ENCODE data around the gene STKLD1. TPM values are rescaled to one million over a fixed set of nuclear protein-coding genes. Genes with fewer than 3 reads are reported as not detected.

STKLD1 gene
- polyA plus RNA-seq, 4 donors = 0.79 to 8.1 (median 3.0) TPM

DNA sequence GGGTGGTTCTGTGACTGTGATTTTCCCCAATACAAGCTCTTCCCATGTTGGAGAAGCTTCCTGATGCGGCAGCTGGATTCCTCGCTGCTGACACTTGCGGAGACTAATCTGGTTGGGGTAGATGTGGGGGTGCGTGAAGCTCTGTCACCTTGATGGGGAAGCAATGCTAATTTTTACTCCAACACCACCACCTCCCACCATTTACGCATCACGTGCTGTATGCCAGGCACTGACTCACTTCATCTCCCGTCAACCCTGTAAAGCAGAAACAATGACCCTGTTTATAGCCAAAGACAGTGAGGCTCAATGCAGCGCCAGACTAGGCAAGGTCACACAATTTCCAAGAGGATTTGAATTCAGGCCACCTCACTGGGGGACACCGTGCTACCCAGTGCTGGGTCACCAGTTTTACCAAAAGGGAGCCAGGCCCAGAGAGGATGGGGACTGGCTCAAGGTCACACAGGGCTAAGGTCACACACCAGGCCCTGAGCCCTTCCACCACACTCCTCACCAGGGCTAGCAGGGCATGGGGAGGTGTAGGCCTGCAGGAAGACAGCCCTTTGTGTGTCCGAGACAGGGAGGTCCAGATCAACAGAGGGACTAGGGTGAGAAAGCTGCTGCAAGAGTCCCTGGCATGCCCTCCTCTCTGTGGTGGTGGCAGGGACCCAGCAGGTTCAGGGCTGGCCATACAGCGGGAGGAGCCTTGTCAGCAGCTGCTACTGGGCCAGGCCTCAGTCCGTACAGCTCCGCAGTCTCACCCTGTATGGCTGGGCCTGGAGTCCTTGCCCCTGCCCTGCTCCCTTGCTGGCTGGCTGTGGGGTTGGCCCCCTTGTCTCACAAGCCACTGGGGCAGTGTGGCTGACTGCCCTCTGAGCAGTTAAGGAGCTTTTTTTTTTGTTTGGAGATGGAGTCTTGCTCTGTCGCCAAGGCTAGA lies 3.3 kb downstream of the STKLD1 start:
- Histone ChIP-seq H3K4me1 (ENCODE audit: control insufficient read depth in 3 of 3, insufficient read depth in 2 of 3, low read depth in 1 of 3, low read length in 2 of 3) (peaks cover 2 to 8% (median 3%) of the 10 kb centered on the region in 3 donors), H3K4me3 (ENCODE audit: low read depth in 1 of 3, low read length in 3 of 3) (no peak overlapping the region), H3K36me3 (ENCODE audit: control insufficient read depth in 3 of 3, insufficient read depth in 2 of 3, low read depth in 1 of 3, low read length in 3 of 3) (no peaks in the 10 kb centered on the region), H3K9me3 (ENCODE audit: control insufficient read depth in 2 of 2, insufficient read depth in 1 of 2, low read depth in 1 of 2, low read length in 1 of 2) (peaks cover 0 to 7% of the 10 kb centered on the region in 2 donors), H3K27me3 (ENCODE audit: control insufficient read depth in 3 of 3, insufficient read depth in 3 of 3, low read length in 3 of 3) (no peaks in the 10 kb centered on the region), H3K27ac (ENCODE audit: low read depth in 1 of 3, low read length in 2 of 3) (no peak overlapping the region)
- DNase-seq = no peak
- FAIRE-seq = no peak
- WGBS, 3 donors = 92 to 95% (median 93%) methylated on average over 11 to 14 of the region's 14 CpGs

DNA sequence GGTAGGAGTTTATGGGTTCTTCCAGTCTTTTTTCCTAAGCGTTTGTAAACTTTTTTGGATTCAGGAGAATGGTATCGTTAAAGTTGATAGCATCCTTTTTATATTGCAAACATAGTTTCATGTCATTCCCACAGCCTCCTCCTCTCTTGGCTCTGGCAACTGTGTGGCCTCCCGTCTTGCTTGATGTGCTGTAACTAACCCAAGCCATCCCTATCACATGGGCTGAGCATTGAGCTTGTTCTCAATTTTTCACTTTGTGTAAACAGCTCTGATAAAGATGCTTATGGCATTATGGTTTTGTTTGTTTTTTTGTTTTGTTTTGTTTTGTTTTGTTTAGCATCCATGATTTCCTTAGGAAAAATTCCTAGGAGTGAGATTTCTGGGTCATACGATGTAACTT lies 4.6 kb downstream of the STKLD1 start:
- peaks cover 0 to 7% of the 10 kb centered on the region in 2 donors for H3K9me3 ChIP-seq (ENCODE audit: control insufficient read depth in 2 of 2, insufficient read depth in 1 of 2, low read depth in 1 of 2, low read length in 1 of 2)
- H3K27ac ChIP-seq (ENCODE audit: low read depth in 1 of 3, low read length in 2 of 3) = no peak overlapping the region
- FAIRE-seq = no peak
- 83 to 92% (median 86%) methylated on average over 4 of the region's 4 CpGs for WGBS, 3 donors
- peaks cover 2 to 5% (median 3%) of the 10 kb centered on the region in 3 donors for H3K4me1 ChIP-seq (ENCODE audit: control insufficient read depth in 3 of 3, insufficient read depth in 2 of 3, low read depth in 1 of 3, low read length in 2 of 3)
- no peaks in the 10 kb centered on the region for H3K36me3 ChIP-seq (ENCODE audit: control insufficient read depth in 3 of 3, insufficient read depth in 2 of 3, low read depth in 1 of 3, low read length in 3 of 3)
- H3K4me3 ChIP-seq (ENCODE audit: low read depth in 1 of 3, low read length in 3 of 3) = no peak overlapping the region
- H3K27me3 ChIP-seq (ENCODE audit: control insufficient read depth in 3 of 3, insufficient read depth in 3 of 3, low read length in 3 of 3) = no peaks in the 10 kb centered on the region
- DNase-seq = no peak

DNA sequence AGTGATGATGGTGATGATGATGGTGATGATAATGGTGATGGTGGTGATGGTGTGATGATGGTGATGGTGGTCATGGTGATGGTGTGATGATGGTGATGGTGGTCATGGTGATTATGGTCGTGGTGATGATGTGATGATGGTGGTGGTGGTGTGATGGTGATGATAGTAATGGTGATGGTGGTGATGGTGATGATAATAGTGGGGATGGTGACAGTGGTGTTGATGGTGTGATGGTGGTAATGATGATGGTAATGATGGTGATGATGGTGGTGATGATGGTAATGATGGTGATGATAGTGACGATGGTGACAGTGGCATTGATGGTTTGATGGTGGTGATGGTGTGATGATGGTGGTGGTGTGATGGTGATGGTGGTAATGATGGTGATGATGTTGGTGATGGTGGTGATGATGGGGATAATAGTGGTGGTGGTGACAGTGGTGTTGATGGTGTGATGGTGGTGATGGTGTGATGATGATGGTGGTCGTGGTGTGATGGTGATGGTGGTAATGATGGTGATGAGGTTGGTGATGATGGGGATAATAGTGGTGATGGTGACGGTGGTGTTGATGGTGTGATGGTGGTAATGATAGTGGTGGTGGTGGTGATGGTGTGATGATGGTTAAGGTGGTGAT lies 6.5 kb downstream of the STKLD1 start:
- Histone ChIP-seq H3K4me1 (ENCODE audit: control insufficient read depth in 3 of 3, insufficient read depth in 2 of 3, low read depth in 1 of 3, low read length in 2 of 3) (peaks cover 0 to 2% (median 0%) of the 10 kb centered on the region in 3 donors), H3K27me3 (ENCODE audit: control insufficient read depth in 3 of 3, insufficient read depth in 3 of 3, low read length in 3 of 3) (no peaks in the 10 kb centered on the region), H3K36me3 (ENCODE audit: control insufficient read depth in 3 of 3, insufficient read depth in 2 of 3, low read depth in 1 of 3, low read length in 3 of 3) (no peaks in the 10 kb centered on the region), H3K9me3 (ENCODE audit: control insufficient read depth in 2 of 2, insufficient read depth in 1 of 2, low read depth in 1 of 2, low read length in 1 of 2) (peaks cover 0 to 7% of the 10 kb centered on the region in 2 donors), H3K27ac (ENCODE audit: low read depth in 1 of 3, low read length in 2 of 3) (no peak overlapping the region), H3K4me3 (ENCODE audit: low read depth in 1 of 3, low read length in 3 of 3) (no peak overlapping the region)
- no peak for FAIRE-seq
- DNase-seq = no peak
- WGBS, 3 donors = 78 to 93% (median 84%) methylated on average over 4 of the region's 4 CpGs

DNA sequence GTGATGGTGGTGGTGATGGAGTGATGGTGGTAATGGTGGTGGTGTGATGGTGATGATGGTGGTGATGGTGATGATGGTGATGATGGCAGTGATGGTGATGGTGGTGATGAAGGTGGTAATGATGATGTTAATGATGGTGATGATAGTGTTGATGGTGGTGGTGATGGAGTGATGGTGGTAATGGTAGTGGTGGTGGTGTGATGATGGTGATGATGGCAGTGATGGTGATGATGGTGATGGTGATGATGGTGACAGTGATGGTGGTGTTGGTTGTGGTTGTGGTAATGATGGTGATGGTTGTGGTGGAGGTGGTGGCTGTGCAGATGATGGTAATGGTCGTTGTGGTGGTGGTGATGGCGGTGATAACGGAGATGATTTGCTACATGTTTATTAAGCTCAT lies 7.3 kb downstream of the STKLD1 start:
- no peaks in the 10 kb centered on the region for H3K9me3 ChIP-seq (ENCODE audit: control insufficient read depth in 2 of 2, insufficient read depth in 1 of 2, low read depth in 1 of 2, low read length in 1 of 2)
- 67 to 97% (median 91%) methylated on average over 3 of the region's 3 CpGs for WGBS, 3 donors
- FAIRE-seq (no peak), DNase-seq (no peak)
- no peaks in the 10 kb centered on the region for H3K27me3 ChIP-seq (ENCODE audit: control insufficient read depth in 3 of 3, insufficient read depth in 3 of 3, low read length in 3 of 3)
- no peak overlapping the region for H3K4me3 ChIP-seq (ENCODE audit: low read depth in 1 of 3, low read length in 3 of 3)
- H3K27ac ChIP-seq (ENCODE audit: low read depth in 1 of 3, low read length in 2 of 3) = no peak overlapping the region
- H3K4me1 ChIP-seq (ENCODE audit: control insufficient read depth in 3 of 3, insufficient read depth in 2 of 3, low read depth in 1 of 3, low read length in 2 of 3) = peaks cover 0 to 2% (median 0%) of the 10 kb centered on the region in 3 donors
- H3K36me3 ChIP-seq (ENCODE audit: control insufficient read depth in 3 of 3, insufficient read depth in 2 of 3, low read depth in 1 of 3, low read length in 3 of 3) = no peaks in the 10 kb centered on the region

DNA sequence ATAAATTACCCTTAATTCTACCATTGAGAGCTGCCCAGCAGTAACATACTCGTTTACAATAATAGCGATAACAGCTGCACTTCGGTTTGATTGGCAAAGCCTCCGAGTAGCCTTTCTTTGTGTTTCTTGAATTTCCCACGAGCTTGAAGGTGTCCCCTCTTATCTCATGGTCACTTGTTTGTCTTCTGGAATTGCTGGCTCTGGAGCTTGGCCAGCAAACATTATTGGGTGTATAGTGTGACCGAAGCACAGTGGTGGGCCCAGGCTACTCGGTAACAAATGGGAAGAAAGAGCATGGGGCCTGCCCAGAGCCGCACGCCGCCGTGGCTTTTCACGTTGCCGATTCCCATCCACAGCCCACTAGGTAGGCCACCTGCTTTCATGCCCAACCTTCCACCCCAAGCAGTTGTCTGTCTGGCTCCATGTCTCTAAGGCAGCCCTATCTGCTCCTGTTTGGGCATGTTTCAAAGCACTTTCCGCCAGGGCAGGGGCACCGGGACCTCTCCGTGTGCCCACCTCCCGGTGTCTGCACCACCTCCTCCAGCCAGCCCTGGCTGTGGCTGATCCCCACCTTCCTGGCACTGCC lies 8.7 kb downstream of the STKLD1 start:
- Histone ChIP-seq H3K4me1 (ENCODE audit: control insufficient read depth in 3 of 3, insufficient read depth in 2 of 3, low read depth in 1 of 3, low read length in 2 of 3) (no peaks in the 10 kb centered on the region), H3K9me3 (ENCODE audit: control insufficient read depth in 2 of 2, insufficient read depth in 1 of 2, low read depth in 1 of 2, low read length in 1 of 2) (no peaks in the 10 kb centered on the region), H3K36me3 (ENCODE audit: control insufficient read depth in 3 of 3, insufficient read depth in 2 of 3, low read depth in 1 of 3, low read length in 3 of 3) (no peaks in the 10 kb centered on the region), H3K4me3 (ENCODE audit: low read depth in 1 of 3, low read length in 3 of 3) (no peak overlapping the region), H3K27me3 (ENCODE audit: control insufficient read depth in 3 of 3, insufficient read depth in 3 of 3, low read length in 3 of 3) (no peaks in the 10 kb centered on the region), H3K27ac (ENCODE audit: low read depth in 1 of 3, low read length in 2 of 3) (no peak overlapping the region)
- DNase-seq (no peak), FAIRE-seq (no peak)
- 82 to 89% (median 85%) methylated on average over 17 of the region's 17 CpGs for WGBS, 3 donors

DNA sequence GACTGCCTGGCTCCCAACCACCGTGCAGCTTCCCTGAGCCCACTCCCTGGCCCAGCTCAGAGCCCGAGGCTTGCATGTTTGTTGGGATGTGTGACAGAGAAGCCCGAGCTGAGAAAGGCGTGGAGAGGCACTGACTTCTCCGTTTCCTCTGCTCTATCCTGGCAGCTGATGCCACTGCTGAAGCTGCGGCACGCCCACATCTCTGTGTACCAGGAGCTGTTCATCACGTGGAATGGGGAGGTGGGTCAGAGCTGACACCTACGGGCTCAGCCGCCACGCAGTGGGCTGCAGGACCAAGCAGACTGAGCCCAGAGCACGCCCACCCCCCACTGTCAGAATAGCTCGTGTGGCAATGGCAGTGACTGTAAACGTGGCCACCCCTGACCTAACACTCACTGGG lies 9.3 kb downstream of the STKLD1 start:
- no peak for DNase-seq
- no peaks in the 10 kb centered on the region for H3K27me3 ChIP-seq (ENCODE audit: control insufficient read depth in 3 of 3, insufficient read depth in 3 of 3, low read length in 3 of 3)
- FAIRE-seq = no peak
- H3K4me3 ChIP-seq (ENCODE audit: low read depth in 1 of 3, low read length in 3 of 3) = no peak overlapping the region
- no peaks in the 10 kb centered on the region for H3K9me3 ChIP-seq (ENCODE audit: control insufficient read depth in 2 of 2, insufficient read depth in 1 of 2, low read depth in 1 of 2, low read length in 1 of 2)
- H3K4me1 ChIP-seq (ENCODE audit: control insufficient read depth in 3 of 3, insufficient read depth in 2 of 3, low read depth in 1 of 3, low read length in 2 of 3) = peaks cover 0 to 1% (median 0%) of the 10 kb centered on the region in 3 donors
- WGBS, 3 donors = 86 to 90% (median 87%) methylated on average over 14 of the region's 14 CpGs
- H3K36me3 ChIP-seq (ENCODE audit: control insufficient read depth in 3 of 3, insufficient read depth in 2 of 3, low read depth in 1 of 3, low read length in 3 of 3) = no peaks in the 10 kb centered on the region
- H3K27ac ChIP-seq (ENCODE audit: low read depth in 1 of 3, low read length in 2 of 3) = no peak overlapping the region

DNA sequence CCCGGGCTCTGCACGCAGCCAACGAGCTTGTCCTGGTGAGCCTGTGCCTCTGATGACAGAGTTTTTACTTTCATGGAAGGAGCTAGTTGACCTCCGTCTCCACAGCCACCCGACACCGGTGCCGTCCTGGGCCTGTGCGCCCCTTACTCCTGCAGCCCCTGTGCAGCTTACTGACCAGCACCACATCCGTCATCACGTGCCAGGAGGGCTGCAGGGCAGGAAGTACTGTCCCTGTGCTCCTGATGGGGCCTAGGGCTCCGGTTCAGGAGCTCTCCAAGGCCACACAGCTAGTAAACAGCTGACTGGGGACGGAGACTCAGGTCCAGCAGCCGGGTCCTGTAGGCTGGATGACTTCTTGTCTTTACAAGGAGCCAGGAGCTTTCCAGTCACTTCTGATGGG lies 10.2 kb downstream of the STKLD1 start:
- no peaks in the 10 kb centered on the region for H3K36me3 ChIP-seq (ENCODE audit: control insufficient read depth in 3 of 3, insufficient read depth in 2 of 3, low read depth in 1 of 3, low read length in 3 of 3)
- WGBS, 3 donors = 79 to 90% (median 89%) methylated on average over 13 of the region's 13 CpGs
- FAIRE-seq = no peak
- peaks cover 0 to 6% (median 0%) of the 10 kb centered on the region in 3 donors for H3K4me1 ChIP-seq (ENCODE audit: control insufficient read depth in 3 of 3, insufficient read depth in 2 of 3, low read depth in 1 of 3, low read length in 2 of 3)
- no peaks in the 10 kb centered on the region for H3K9me3 ChIP-seq (ENCODE audit: control insufficient read depth in 2 of 2, insufficient read depth in 1 of 2, low read depth in 1 of 2, low read length in 1 of 2)
- H3K4me3 ChIP-seq (ENCODE audit: low read depth in 1 of 3, low read length in 3 of 3) = no peak overlapping the region
- no peaks in the 10 kb centered on the region for H3K27me3 ChIP-seq (ENCODE audit: control insufficient read depth in 3 of 3, insufficient read depth in 3 of 3, low read length in 3 of 3)
- H3K27ac ChIP-seq (ENCODE audit: low read depth in 1 of 3, low read length in 2 of 3) = no peak overlapping the region
- no peak for DNase-seq

DNA sequence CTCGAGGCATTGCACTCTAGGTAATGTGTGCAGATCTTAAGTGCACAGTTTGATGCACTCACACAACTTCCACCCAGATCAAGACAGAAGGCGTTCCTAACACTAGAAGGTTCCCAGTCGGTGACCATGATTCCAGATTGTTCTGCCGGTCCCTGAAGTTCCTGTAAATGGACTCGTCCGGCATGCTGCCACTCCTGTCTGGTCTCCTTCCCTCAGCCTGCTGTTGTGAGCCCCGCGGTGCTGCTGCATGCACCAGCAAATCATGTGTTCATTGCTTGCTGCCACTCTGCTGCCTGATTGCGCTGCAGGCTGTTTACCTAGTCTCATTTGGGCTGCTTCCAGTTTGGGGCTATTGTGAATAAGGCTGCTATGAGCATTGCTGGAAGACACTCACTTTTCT lies 11.5 kb downstream of the STKLD1 start:
- no peaks in the 10 kb centered on the region for H3K27me3 ChIP-seq (ENCODE audit: control insufficient read depth in 3 of 3, insufficient read depth in 3 of 3, low read length in 3 of 3)
- no peak overlapping the region for H3K4me3 ChIP-seq (ENCODE audit: low read depth in 1 of 3, low read length in 3 of 3)
- no peak overlapping the region for H3K27ac ChIP-seq (ENCODE audit: low read depth in 1 of 3, low read length in 2 of 3)
- WGBS, 3 donors = 82 to 88% (median 85%) methylated on average over 9 of the region's 9 CpGs
- FAIRE-seq (no peak), DNase-seq (no peak)
- no peaks in the 10 kb centered on the region for H3K36me3 ChIP-seq (ENCODE audit: control insufficient read depth in 3 of 3, insufficient read depth in 2 of 3, low read depth in 1 of 3, low read length in 3 of 3)
- peaks cover 0 to 6% (median 0%) of the 10 kb centered on the region in 3 donors for H3K4me1 ChIP-seq (ENCODE audit: control insufficient read depth in 3 of 3, insufficient read depth in 2 of 3, low read depth in 1 of 3, low read length in 2 of 3)
- peaks cover 0 to 2% of the 10 kb centered on the region in 2 donors for H3K9me3 ChIP-seq (ENCODE audit: control insufficient read depth in 2 of 2, insufficient read depth in 1 of 2, low read depth in 1 of 2, low read length in 1 of 2)
